HG02840 (cell line): ENCODE data around the gene TRAPPC3.

Source experiments
- ATAC-seq: cut with Tn5 transposase; IDR thresholded peaks from one replicate; pipeline ENCODE4 v1.9.1; 2021; ENCODE audit warnings: mild to moderate bottlenecking, moderate library complexity, moderate number of reproducible peaks; ENCODE audit not compliant: unreplicated experiment, low FRiP score

The TRAPPC3 gene

GRCh38 chr1:36128905-36129206 lies 20.4 kb downstream of the TRAPPC3 start:
- ATAC-seq, result no peak

GRCh38 chr1:36128126-36128904 lies 21.0 kb downstream of the TRAPPC3 start:
- ATAC-seq, result no peak

- ATAC-seq, result no peak
These were observed 22.3 kb downstream of the TRAPPC3 start for GRCh38 chr1:36126797-36127500.

GRCh38 chr1:36126005-36126716 lies 23.1 kb downstream of the TRAPPC3 start:
- no peak for ATAC-seq

GRCh38 chr1:36125129-36125991 lies 23.9 kb downstream of the TRAPPC3 start, which contains the start of gene COL8A2:
COL8A2 (minus strand) TSS chr1:36125222; CDS start chr1:36100242, 24,980 bp downstream.
- no peak for ATAC-seq

- ATAC-seq, result no peak
These were observed 24.7 kb downstream of the TRAPPC3 start for GRCh38 chr1:36124404-36125128.

GRCh38 chr1:36123356-36123755 lies 25.9 kb downstream of the TRAPPC3 start:
- ATAC-seq, result no peak

GRCh38 chr1:36122062-36123030 lies 26.9 kb downstream of the TRAPPC3 start:
- ATAC-seq, result no peak

GRCh38 chr1:36119456-36119855 lies 29.8 kb downstream of the TRAPPC3 start:
- ATAC-seq, result no peak

- ATAC-seq, result no peak
These were observed 30.7 kb downstream of the TRAPPC3 start for GRCh38 chr1:36118447-36119204.

- ATAC-seq, result no peak
These were observed 32.4 kb downstream of the TRAPPC3 start for GRCh38 chr1:36116901-36117300.

GRCh38 chr1:36115931-36116330 lies 33.4 kb downstream of the TRAPPC3 start:
- no peak for ATAC-seq

- ATAC-seq, result no peak
These were observed 34.1 kb downstream of the TRAPPC3 start for GRCh38 chr1:36115200-36115669.

GRCh38 chr1:36114371-36114770 lies 34.9 kb downstream of the TRAPPC3 start:
- no peak for ATAC-seq

GRCh38 chr1:36112823-36113222 lies 36.5 kb downstream of the TRAPPC3 start:
- no peak for ATAC-seq

- ATAC-seq, result no peak
These were observed 38.1 kb downstream of the TRAPPC3 start for GRCh38 chr1:36111151-36111550.

- ATAC-seq, result no peak
These were observed 40.1 kb downstream of the TRAPPC3 start for GRCh38 chr1:36109041-36109679.
